ENCODE measurements around the gene CBLB. TPM values are rescaled to one million over a fixed set of nuclear protein-coding genes. Genes with fewer than 3 reads are reported as not detected.

Gene CBLB
- total and polyA plus RNA-seq, 4 donors = 3.1 to 22.8 (median 9.8) TPM

- Histone ChIP-seq H3K27me3 (ENCODE audit: control insufficient read depth in 4 of 4, insufficient read depth in 4 of 4, low read length in 3 of 4) (no peaks in the 10 kb centered on the region), H3K27ac (ENCODE audit: low read depth in 1 of 2, low read length in 2 of 2) (no peak overlapping the region), H3K9me3 (ENCODE audit: control insufficient read depth in 4 of 4, low read length in 3 of 4) (no peaks in the 10 kb centered on the region), H3K4me3 (ENCODE audit: low read depth in 1 of 3, low read length in 3 of 3) (no peak overlapping the region), H3K9ac (ENCODE audit: low read depth in 1 of 2, low read length in 2 of 2) (no peak overlapping the region), H3K4me1 (ENCODE audit: control insufficient read depth in 4 of 4, insufficient read depth in 4 of 4, low read length in 3 of 4) (peaks cover 0 to 6% (median 5%) of the 10 kb centered on the region in 4 donors), H3K36me3 (ENCODE audit: control insufficient read depth in 4 of 4, insufficient read depth in 3 of 4, low read depth in 1 of 4, low read length in 3 of 4) (no peaks in the 10 kb centered on the region)
- TF ChIP-seq MAX (IDR thresholded peaks at IDR 0.05) (no peak), EGR1 (IDR thresholded peaks at IDR 0.05; ENCODE audit: low read depth in 2 of 2) (no peak), RXRA (IDR thresholded peaks at IDR 0.05) (no peak), SP1 (IDR thresholded peaks at IDR 0.05) (no peak), CTCF (IDR thresholded peaks at IDR 0.05; ENCODE audit: low read depth, low read length, missing input control) (no peak), REST (IDR thresholded peaks at IDR 0.05) (no peak), TAF1 (conservative IDR thresholded peaks at IDR 0.05) (no peak), YY1 (IDR thresholded peaks at IDR 0.05) (no peak), FOXA1 (IDR thresholded peaks at IDR 0.05) (no peak), ATF3 (IDR thresholded peaks at IDR 0.05) (no peak), JUND (IDR thresholded peaks at IDR 0.05) (no peak), HNF4G (IDR thresholded peaks at IDR 0.05) (no peak), NR2F2 (IDR thresholded peaks at IDR 0.05) (no peak), ZBTB33 (IDR thresholded peaks at IDR 0.05) (no peak), GABPA (IDR thresholded peaks at IDR 0.05 in 1 of 2, conservative IDR thresholded peaks at IDR 0.05 in 1 of 2) (no peak), FOXA2 (IDR thresholded peaks at IDR 0.05) (no peak)
- WGBS = 77% methylated on average over 4 of the region's 4 CpGs
- no peak for DNase-seq (ENCODE audit: low spot score)
These were observed 38.8 kb downstream of the CBLB start for GRCh38 chr3:105829871-105830622.
